ENCODE results near the gene SRP68.

SRP68 gene

GRCh38 chr17:76103274-76104139, 31.2 kb upstream of the SRP68 start, which contains the start of gene EXOC7 (continued):
- TF ChIP-seq ZNF311 (tag by site-specific recombination; IDR thresholded peaks at IDR 0.05; ENCODE audit: borderline replicate concordance): no peak
- TF ChIP-seq KLF16 (tag by site-specific recombination; IDR thresholded peaks at IDR 0.05): peak; percentile 69
- TF ChIP-seq KLF9 (tag by site-specific recombination; IDR thresholded peaks at IDR 0.05; ENCODE audit: low read depth): peak; percentile 99
- TF ChIP-seq KLF7 (tag by site-specific recombination; IDR thresholded peaks at IDR 0.05; ENCODE audit: borderline replicate concordance): peak; percentile 65
- TF ChIP-seq ZEB2 (tag by site-specific recombination; IDR thresholded peaks at IDR 0.05): peak; percentile 58; the same call in 1 of the 2 replicates

GRCh38 chr17:76102944-76103273, 30.6 kb upstream of the SRP68 start:
- Histone ChIP-seq H3K4me1 (ENCODE audit: control insufficient read depth, insufficient read depth, low read length) (0 out of 2 replicates have a peak, but pooled peaks cover 4% of the 10 kb centered on the region), H3K36me3 (ENCODE audit: control insufficient read depth in 2 of 2, insufficient read depth in 1 of 2, low read length in 2 of 2) (peaks cover 33 to 37% of the 10 kb centered on the region in 2 experiments), H3K27ac (ENCODE audit: extremely low read depth, low read depth, low read length) (peak overlapping the region; percentile 83), H3K9me3 (ENCODE audit: control insufficient read depth, insufficient read depth, low read depth, low read length) (no peaks in the 10 kb centered on the region), H3K4me3 (ENCODE audit: low read depth, low read length) (peak overlapping the region; percentile 71)
- POLR2A ChIA-PET: interaction anchor here (0.8 to 3.7 kb wide), 5 partner anchors 22 to 323 kb away, joined by 3 to 23 read pairs (median 11); partner anchors contain the start of genes SRP68 and ZACN
- CTCF ChIA-PET: interaction anchor here (0.7 to 2.4 kb wide), 4 partner anchors 18 to 198 kb away, joined by 3 to 19 read pairs (median 12); no protein-coding TSS in a partner anchor
- TF ChIP-seq ZNF558 (tag by site-specific recombination; IDR thresholded peaks at IDR 0.05) (no peak), WT1 (tag by site-specific recombination; IDR thresholded peaks at IDR 0.05) (no peak), SALL2 (tag by site-specific recombination; IDR thresholded peaks at IDR 0.05; ENCODE audit: borderline replicate concordance) (no peak), ZNF155 (tag by site-specific recombination; IDR thresholded peaks at IDR 0.05) (no peak), TCF7L2 (IDR thresholded peaks at IDR 0.05; ENCODE audit: borderline replicate concordance, low read depth, low read length) (no peak), BCL11B (tag by site-specific recombination; IDR thresholded peaks at IDR 0.05; ENCODE audit: low read depth) (no peak), ZNF157 (tag by site-specific recombination; IDR thresholded peaks at IDR 0.05) (no peak), ZBTB26 (tag by site-specific recombination; optimal IDR thresholded peaks at IDR 0.05) (no peak), KLF1 (tag by site-specific recombination; IDR thresholded peaks at IDR 0.05) (no peak), ZBTB21 (tag by site-specific recombination; IDR thresholded peaks at IDR 0.05) (no peak), OVOL3 (tag by site-specific recombination; IDR thresholded peaks at IDR 0.05) (no peak), KLF10 (tag by site-specific recombination; IDR thresholded peaks at IDR 0.05) (no peak), ZNF791 (tag by site-specific recombination; IDR thresholded peaks at IDR 0.05) (no peak), ZFHX2 (tag by site-specific recombination; conservative IDR thresholded peaks at IDR 0.05) (no peak), KLF9 (tag by site-specific recombination; IDR thresholded peaks at IDR 0.05; ENCODE audit: low read depth) (no peak), ZSCAN30 (tag by site-specific recombination; IDR thresholded peaks at IDR 0.05) (no peak), ZNF585B (tag by site-specific recombination; IDR thresholded peaks at IDR 0.05) (no peak), MEIS1 (CRISPR knock-in tag; IDR thresholded peaks at IDR 0.05; ENCODE audit: borderline replicate concordance) (no peak), KLF8 (tag by site-specific recombination; IDR thresholded peaks at IDR 0.05) (no peak), ZNF404 (tag by site-specific recombination; IDR thresholded peaks at IDR 0.05) (no peak)

Data from HEK293 (cell line).